ENCODE data around the gene PRDX6.

- TF ChIP-seq EP300 (IDR thresholded peaks at IDR 0.05; ENCODE audit: borderline replicate concordance in 1 of 2, low read depth in 2 of 2, low read length in 2 of 2) (no peak), SIN3A (conservative IDR thresholded peaks at IDR 0.05 in 1 of 2, IDR thresholded peaks at IDR 0.05 in 1 of 2; ENCODE audit: low read depth in 1 of 2, low read length in 2 of 2) (no peak), BCL11A (IDR thresholded peaks at IDR 0.05; ENCODE audit: low read depth in 2 of 2, low read length in 2 of 2) (no peak), KDM4A (IDR thresholded peaks at IDR 0.05; ENCODE audit: low read depth, low read length, severe bottlenecking) (no peak), EZH2 (IDR thresholded peaks at IDR 0.05; ENCODE audit: low read depth, low read length, severe bottlenecking) (no peak), NANOG (IDR thresholded peaks at IDR 0.05; ENCODE audit: insufficient read depth, low read depth, low read length, poor library complexity, severe bottlenecking) (no peak)
- TF ChIP-seq, protein P1, sequence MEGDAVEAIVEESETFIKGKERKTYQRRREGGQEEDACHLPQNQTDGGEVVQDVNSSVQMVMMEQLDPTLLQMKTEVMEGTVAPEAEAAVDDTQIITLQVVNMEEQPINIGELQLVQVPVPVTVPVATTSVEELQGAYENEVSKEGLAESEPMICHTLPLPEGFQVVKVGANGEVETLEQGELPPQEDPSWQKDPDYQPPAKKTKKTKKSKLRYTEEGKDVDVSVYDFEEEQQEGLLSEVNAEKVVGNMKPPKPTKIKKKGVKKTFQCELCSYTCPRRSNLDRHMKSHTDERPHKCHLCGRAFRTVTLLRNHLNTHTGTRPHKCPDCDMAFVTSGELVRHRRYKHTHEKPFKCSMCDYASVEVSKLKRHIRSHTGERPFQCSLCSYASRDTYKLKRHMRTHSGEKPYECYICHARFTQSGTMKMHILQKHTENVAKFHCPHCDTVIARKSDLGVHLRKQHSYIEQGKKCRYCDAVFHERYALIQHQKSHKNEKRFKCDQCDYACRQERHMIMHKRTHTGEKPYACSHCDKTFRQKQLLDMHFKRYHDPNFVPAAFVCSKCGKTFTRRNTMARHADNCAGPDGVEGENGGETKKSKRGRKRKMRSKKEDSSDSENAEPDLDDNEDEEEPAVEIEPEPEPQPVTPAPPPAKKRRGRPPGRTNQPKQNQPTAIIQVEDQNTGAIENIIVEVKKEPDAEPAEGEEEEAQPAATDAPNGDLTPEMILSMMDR (IDR thresholded peaks at IDR 0.05; ENCODE audit: control extremely low read depth in 1 of 3, insufficient read depth in 1 of 3, low read depth in 1 of 3, low read length in 3 of 3) = no peak
These were observed 30.7 kb downstream of the PRDX6 start for GRCh38 chr1:173507847-173508209.

Data from H1 (cell line).